Spleen (tissue), 7 donors: ENCODE data around the gene AGPAT3.

Experiments
- CTCF ChIP-seq, 11 experiments: fragments of 200-600 bp in 7 of 11; fragments of 450-650 bp in 4 of 11; sonication (generic) in 4 of 11; IDR thresholded peaks in 8 of 11; conservative IDR thresholded peaks in 3 of 11; 1 replicate in 7 of 11; 2 replicates in 4 of 11; pipeline versions ENCODE4 v1.4.0 to v1.8.0; 2016 to 2021; ENCODE audit warnings: antibody characterized with exemption in 11 of 11, inconsistent platforms in 4 of 11, mild to moderate bottlenecking in 1 of 11
- POLR2A ChIP-seq, 3 donors: fragments of 450-650 bp; IDR thresholded peaks; one replicate each; pipeline ENCODE4 v1.5.1; 2017; ENCODE audit warnings: antibody characterized with exemption in 3 of 3, mild to moderate bottlenecking in 1 of 3
- donor health status: DM: no; HTN: no; CAD: no; lungs with moderate emphysema.
- donor health status: DM: no; HTN: no; CAD: no.
- donor health status: DM: no; HTN: no; CAD: no.

GRCh38 chr21:43967981-43968380 lies 103.0 kb downstream of the AGPAT3 start:
- TF ChIP-seq CTCF (IDR thresholded peaks at IDR 0.05 in 8 of 11, conservative IDR thresholded peaks at IDR 0.05 in 3 of 11) (no peak), POLR2A (IDR thresholded peaks at IDR 0.05) (no peak)
